Kidney (tissue), 14 donors: ENCODE results near the gene SALL2. TPM values are rescaled to one million over a fixed set of nuclear protein-coding genes. Genes with fewer than 3 reads are reported as not detected.

Experiments used
- DNase-seq, 5 donors: peaks; one replicate each; pipeline ENCODE4 v3.0.0-alpha.2; 2013 to 2020
- FAIRE-seq: peaks from 2 replicates; lab custom pipeline; 2012; peaks lifted over from hg19 to GRCh38; lab: Jason Lieb, UNC
- H3K27ac ChIP-seq, 2 donors: one replicate each; pipeline ENCODE4 v1.7.0; 2013; ENCODE audit warnings: low read depth in 2 of 2, low read length in 2 of 2, inconsistent platforms in 1 of 2
- H3K27me3 ChIP-seq: one replicate; pipeline ENCODE4 v1.7.1; 2013; ENCODE audit warnings: low read length, inconsistent platforms; ENCODE audit not compliant: control insufficient read depth, insufficient read depth
- H3K36me3 ChIP-seq, 3 donors: one replicate each; pipeline versions ENCODE4 v1.7.0 to v1.7.1; 2013; ENCODE audit warnings: low read length in 3 of 3, control low read depth in 1 of 3, inconsistent platforms in 1 of 3; ENCODE audit not compliant: insufficient read depth in 3 of 3, control insufficient read depth in 2 of 3
- H3K4me1 ChIP-seq, 3 donors: one replicate each; pipeline versions ENCODE4 v1.7.0 to v1.7.1; 2013; ENCODE audit warnings: low read length in 3 of 3, inconsistent platforms in 1 of 3, low read depth in 1 of 3; ENCODE audit not compliant: control insufficient read depth in 2 of 3, insufficient read depth in 2 of 3
- H3K4me3 ChIP-seq, 3 donors: one replicate each; pipeline versions ENCODE4 v1.7.0 to v1.8.1; 2013; ENCODE audit warnings: low read length in 3 of 3, control low read depth in 1 of 3, inconsistent platforms in 1 of 3
- H3K9ac ChIP-seq, 3 donors: one replicate each; pipeline versions ENCODE4 v1.7.0 to v1.7.1; 2013; ENCODE audit warnings: low read length in 3 of 3, control low read depth in 1 of 3, inconsistent platforms in 1 of 3
- H3K9me3 ChIP-seq, 3 donors: one replicate each; pipeline versions ENCODE4 v1.7.0 to v1.7.1; 2013; ENCODE audit warnings: low read length in 3 of 3, control low read depth in 1 of 3, inconsistent platforms in 1 of 3; ENCODE audit not compliant: control insufficient read depth in 2 of 3, insufficient read depth in 1 of 3
- CTCF ChIP-seq: IDR thresholded peaks from 3 replicates; pipeline ENCODE4 v1.5.1; 2012; ENCODE audit warnings: mild to moderate bottlenecking, moderate library complexity, borderline replicate concordance; ENCODE audit not compliant: insufficient read depth; ENCODE audit errors: extremely low read depth
- intact Hi-C: fragments of 100-400 bp; cut with DNase I; formaldehyde crosslinking; loops from one replicate; pipeline ENCODE4 v1.11.1; 2022
- polyA plus RNA-seq: library from polyadenylated mRNA; stranded (reverse); fragments of 350-450 nt; fragmentation: Illumina TruSeq; extraction: RNeasy Lipid Tissue Mini Kit (QIAGEN cat#74804); gene quantifications from one replicate; pipeline ENCODE4 v1.2.3, GENCODE V29; 2014; ENCODE audit warnings: low read depth, low replicate concordance; ENCODE audit not compliant: insufficient read depth
- total RNA-seq: library from RNA; stranded (reverse); fragmentation: NEBNext Ultra II Directional; extraction: Animal tissue kit (Norgen Biotek cat#: 25700); gene quantifications from one replicate; pipeline ENCODE4 v1.2.1, GENCODE V29; 2021
- donor health status: control.
- donor health status: control.
- donor health status: control.
- donor health status: control.
- donor health status: control.
- donor health status: DM: yes; HTN: yes; CAD: no.
- donor health status: Normal renal cell carcinoma (clear cell type).

The SALL2 gene
- total and polyA plus RNA-seq, 2 donors from 2014 or later, result 5.5 to 8.8 TPM

- H3K9ac ChIP-seq, result peak overlapping the region in 1 of 3 donors; percentile 37
- intact Hi-C loops, result no loop called here
- no peaks in the 10 kb centered on the region for H3K36me3 ChIP-seq
- peak in 1 of 5 donors; percentile 39 for DNase-seq
- H3K9me3 ChIP-seq, result no peaks in the 10 kb centered on the region
- FAIRE-seq, result no peak
- TF ChIP-seq CTCF, result no peak
- H3K27ac ChIP-seq, result no peak overlapping the region
- H3K4me3 ChIP-seq, result peak overlapping the region; percentile 0 to 59 (median 24)
- H3K4me1 ChIP-seq, result peaks cover 0 to 2% (median 0%) of the 10 kb centered on the region in 3 donors
- H3K27me3 ChIP-seq, result no peaks in the 10 kb centered on the region
Observed at GRCh38 chr14:21537090-21537424, 10.9 kb upstream of the SALL2 start.

GRCh38 chr14:21536418-21537089 lies 10.4 kb upstream of the SALL2 start:
- no peak for FAIRE-seq
- no peaks in the 10 kb centered on the region for H3K9me3 ChIP-seq
- H3K27me3 ChIP-seq, result no peaks in the 10 kb centered on the region
- TF ChIP-seq CTCF, result no peak
- no peaks in the 10 kb centered on the region for H3K36me3 ChIP-seq
- DNase-seq, result peak in 4 of 5 donors; percentile 48 to 71 (median 62)
- peak overlapping the region; percentile 0 to 59 (median 24) for H3K4me3 ChIP-seq
- peak overlapping the region in 1 of 3 donors; percentile 37 for H3K9ac ChIP-seq
- intact Hi-C loops, result no loop called here
- no peak overlapping the region for H3K27ac ChIP-seq
- peaks cover 0 to 2% (median 0%) of the 10 kb centered on the region in 3 donors for H3K4me1 ChIP-seq

- Histone ChIP-seq H3K9me3 (no peaks in the 10 kb centered on the region), H3K36me3 (no peaks in the 10 kb centered on the region), H3K4me1 (peaks cover 0 to 2% (median 0%) of the 10 kb centered on the region in 3 donors), H3K9ac (peak overlapping the region in 1 of 3 donors; percentile 37), H3K4me3 (peak overlapping the region; percentile 0 to 59 (median 24)), H3K27ac (no peak overlapping the region), H3K27me3 (no peaks in the 10 kb centered on the region)
- no peak for TF ChIP-seq CTCF
- peak in 1 of 5 donors; percentile 18 for DNase-seq
- FAIRE-seq, result no peak
- intact Hi-C loops, result no loop called here
Observed at GRCh38 chr14:21535545-21536417, 9.6 kb upstream of the SALL2 start.
